Trophoblast cell (in vitro differentiated cells and primary cell): ENCODE measurements around the gene SPATA6L.
A peak's percentile ranks its signal among the peaks of the same experiment; 100 is the strongest.

Experiments used
- DNase-seq, 2 donors: peaks; one replicate each; pipeline ENCODE4 v3.0.0-alpha.2; 2016
- H2AFZ ChIP-seq: 2 replicates; pipeline ENCODE4 v1.6.1; 2013; ENCODE audit warnings: low read length, moderate library complexity, mild to moderate bottlenecking; ENCODE audit not compliant: insufficient read depth, poor library complexity
- H2AK5ac ChIP-seq: 2 replicates; pipeline ENCODE4 v1.6.1; 2013; ENCODE audit warnings: mild to moderate bottlenecking, low read length
- H2BK120ac ChIP-seq: 2 replicates; pipeline ENCODE4 v1.6.1; 2013; ENCODE audit warnings: low read length, mild to moderate bottlenecking, moderate library complexity; ENCODE audit not compliant: insufficient read depth, poor library complexity
- H2BK12ac ChIP-seq: 2 replicates; pipeline ENCODE4 v1.6.1; 2013; ENCODE audit warnings: mild to moderate bottlenecking, low read length, moderate library complexity
- H2BK5ac ChIP-seq: 2 replicates; pipeline ENCODE4 v1.6.1; 2013; ENCODE audit warnings: low read length, low read depth, moderate library complexity, mild to moderate bottlenecking; ENCODE audit not compliant: poor library complexity
- H3K14ac ChIP-seq: 2 replicates; pipeline ENCODE4 v1.6.1; 2013; ENCODE audit warnings: mild to moderate bottlenecking, low read length
- H3K18ac ChIP-seq: 2 replicates; pipeline ENCODE4 v1.6.1; 2013; ENCODE audit warnings: mild to moderate bottlenecking, low read length
- H3K23ac ChIP-seq: 2 replicates; pipeline ENCODE4 v1.6.1; 2013; ENCODE audit warnings: low read length
- H3K27ac ChIP-seq: 2 replicates; pipeline ENCODE4 v1.5.1; 2013; ENCODE audit warnings: low read depth, mild to moderate bottlenecking, inconsistent platforms, low read length, moderate library complexity
- H3K27me3 ChIP-seq: 2 replicates; pipeline ENCODE4 v1.6.1; 2013; ENCODE audit warnings: inconsistent platforms, mild to moderate bottlenecking, low read length, moderate library complexity; ENCODE audit not compliant: insufficient read depth
- H3K36me3 ChIP-seq, 2 experiments: 1 replicate in 1 of 2; 2 replicates in 1 of 2; pipeline ENCODE4 v1.6.1; 2013; ENCODE audit warnings: low read length in 2 of 2, mild to moderate bottlenecking in 2 of 2, moderate library complexity in 1 of 2; ENCODE audit not compliant: insufficient read depth in 2 of 2, control insufficient read depth in 1 of 2
- H3K4ac ChIP-seq: 2 replicates; pipeline ENCODE4 v1.6.1; 2013; ENCODE audit warnings: low read depth, mild to moderate bottlenecking, low read length, moderate library complexity
- H3K4me1 ChIP-seq, 2 experiments: 1 replicate in 1 of 2; 2 replicates in 1 of 2; pipeline ENCODE4 v1.6.1; 2013; ENCODE audit warnings: low read length in 2 of 2, mild to moderate bottlenecking in 2 of 2, moderate library complexity in 1 of 2; ENCODE audit not compliant: insufficient read depth in 2 of 2, control insufficient read depth in 1 of 2
- H3K4me2 ChIP-seq: 2 replicates; pipeline ENCODE4 v1.6.1; 2013; ENCODE audit warnings: inconsistent platforms, mild to moderate bottlenecking, low read length, moderate library complexity
- H3K4me3 ChIP-seq: 2 replicates; pipeline ENCODE4 v1.5.1; 2013; ENCODE audit warnings: mild to moderate bottlenecking, low read depth, low read length, inconsistent platforms
- H3K79me1 ChIP-seq: one replicate; pipeline ENCODE4 v1.6.1; 2013; ENCODE audit warnings: low read length
- H3K79me2 ChIP-seq: 2 replicates; pipeline ENCODE4 v1.6.1; 2013; ENCODE audit warnings: low read length, mild to moderate bottlenecking; ENCODE audit not compliant: control insufficient read depth, insufficient read depth, poor library complexity
- H3K9ac ChIP-seq: 2 replicates; pipeline ENCODE4 v1.6.1; 2013; ENCODE audit warnings: mild to moderate bottlenecking, low read length
- H3K9me3 ChIP-seq: 2 replicates; pipeline ENCODE4 v1.6.1; 2013; ENCODE audit warnings: low read depth, mild to moderate bottlenecking, control low read depth, inconsistent platforms, low read length; ENCODE audit not compliant: insufficient read depth
- H4K12ac ChIP-seq: 2 replicates; pipeline ENCODE4 v1.6.1; 2013; ENCODE audit warnings: low read depth, mild to moderate bottlenecking, low read length, moderate library complexity
- H4K8ac ChIP-seq: 2 replicates; pipeline ENCODE4 v1.6.1; 2013; ENCODE audit warnings: low read depth, mild to moderate bottlenecking, low read length, moderate library complexity
- H4K91ac ChIP-seq: one replicate; pipeline ENCODE4 v1.6.1; 2013; ENCODE audit warnings: low read depth, mild to moderate bottlenecking, low read length, moderate library complexity
- WGBS: extraction: QIAGEN DNeasy Blood & Tissue Kit; methylation state at CpG from one replicate; pipeline ENCODE4 v1.1.7; 2013; ENCODE audit warnings: missing lambda C conversion rate; ENCODE audit not compliant: insufficient read length, insufficient coverage; ENCODE audit errors: extremely low coverage; 5-methylcytosine and 5-hydroxymethylcytosine counted together

Gene SPATA6L

DNA sequence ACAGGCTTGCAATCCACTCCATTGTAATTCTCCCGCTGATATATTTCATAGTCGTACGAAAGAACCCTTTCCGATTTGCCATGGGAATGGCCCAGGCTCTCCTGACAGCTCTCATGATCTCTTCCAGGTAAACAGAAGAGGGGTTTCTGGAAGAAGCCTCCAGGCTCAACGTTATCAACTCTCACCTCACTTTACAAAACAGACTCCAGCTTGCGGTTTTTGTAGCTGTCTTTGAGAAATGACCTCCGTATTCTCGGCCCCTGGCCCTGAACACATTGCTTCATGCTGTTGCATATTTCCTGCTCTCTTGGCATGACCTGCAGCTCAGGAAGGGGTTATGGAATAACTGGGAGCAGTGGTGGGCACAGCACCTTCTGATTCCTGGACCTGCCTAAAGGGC, 90.3 kb downstream of the SPATA6L start:
- H3K27ac ChIP-seq: peak overlapping the region; percentile 57
- H2BK120ac ChIP-seq: no peak overlapping the region
- DNase-seq: no peak

DNA sequence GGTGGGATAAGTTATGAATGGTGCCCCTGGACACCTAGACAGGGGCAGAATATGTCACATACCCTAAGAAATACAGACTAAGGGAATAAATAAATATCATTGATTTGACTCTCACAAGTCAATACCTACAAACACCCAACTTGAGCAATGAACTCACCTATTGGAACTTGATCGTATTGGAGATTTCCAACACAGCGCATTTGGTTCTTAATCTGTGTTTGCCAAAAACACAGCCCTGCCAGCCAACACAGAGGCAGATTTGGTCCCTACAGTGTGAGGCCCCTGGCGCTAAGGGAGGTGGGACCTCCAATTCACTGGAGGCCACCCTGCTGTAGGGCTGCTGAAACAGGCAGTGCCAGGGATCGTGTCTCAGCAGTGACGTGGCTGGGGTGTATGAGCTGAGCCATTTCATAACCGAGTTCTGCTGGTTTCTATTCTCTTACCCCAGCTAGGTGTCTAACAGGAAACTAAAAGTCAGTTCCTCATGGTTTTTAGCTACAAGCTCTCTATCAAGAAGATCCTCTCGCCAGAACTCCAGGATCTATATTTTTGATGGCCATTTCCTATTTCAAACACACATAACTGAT, 91.5 kb downstream of the SPATA6L start:
- peak overlapping the region; percentile 55 for H3K18ac ChIP-seq
- DNase-seq: no peak
- peaks cover 17 to 27% of the 10 kb centered on the region in 2 experiments for H3K4me1 ChIP-seq
- peak overlapping the region; percentile 25 for H2BK5ac ChIP-seq
- H3K4ac ChIP-seq: no peak overlapping the region
- no peak overlapping the region for H3K9ac ChIP-seq
- H2AK5ac ChIP-seq: peak overlapping the region; percentile 55
- no peaks in the 10 kb centered on the region for H3K9me3 ChIP-seq
- H3K14ac ChIP-seq: peak overlapping the region; percentile 78
- no peak overlapping the region for H3K4me2 ChIP-seq
- peak overlapping the region; percentile 83 for H2BK12ac ChIP-seq
- no peaks in the 10 kb centered on the region for H3K79me2 ChIP-seq
- no CpG with 5 or more reads among the region's 7 CpGs for WGBS
- peak overlapping the region; percentile 48 for H2BK120ac ChIP-seq
- H3K4me3 ChIP-seq: no peak overlapping the region
- no peaks in the 10 kb centered on the region for H3K36me3 ChIP-seq
- H3K27me3 ChIP-seq: no peaks in the 10 kb centered on the region
- H4K91ac ChIP-seq: peak overlapping the region; percentile 75
- no peak overlapping the region for H2AFZ ChIP-seq
- no peak overlapping the region for H3K27ac ChIP-seq
- H4K8ac ChIP-seq: no peak overlapping the region
- no peak overlapping the region for H3K23ac ChIP-seq
- H3K79me1 ChIP-seq: peaks cover 10% of the 10 kb centered on the region
- H4K12ac ChIP-seq: no peak overlapping the region

More for the DNA sequence above, 90.3 kb downstream of the SPATA6L start:
- Histone ChIP-seq H2AFZ (no peak overlapping the region), H2BK5ac (no peak overlapping the region), H4K91ac (no peak overlapping the region), H3K79me2 (no peaks in the 10 kb centered on the region), H3K23ac (no peak overlapping the region), H3K14ac (no peak overlapping the region), H3K9me3 (no peaks in the 10 kb centered on the region), H3K18ac (no peak overlapping the region), H3K9ac (no peak overlapping the region), H3K79me1 (peaks cover 10% of the 10 kb centered on the region), H4K8ac (no peak overlapping the region), H3K27me3 (no peaks in the 10 kb centered on the region), H3K4ac (no peak overlapping the region), H3K4me2 (peak overlapping the region; percentile 27), H4K12ac (no peak overlapping the region), H3K4me1 (peaks cover 17 to 27% of the 10 kb centered on the region in 2 experiments), H3K36me3 (no peaks in the 10 kb centered on the region), H3K4me3 (no peak overlapping the region), H2AK5ac (no peak overlapping the region), H2BK12ac (no peak overlapping the region)
- no CpG with 5 or more reads among the region's 8 CpGs for WGBS

DNA sequence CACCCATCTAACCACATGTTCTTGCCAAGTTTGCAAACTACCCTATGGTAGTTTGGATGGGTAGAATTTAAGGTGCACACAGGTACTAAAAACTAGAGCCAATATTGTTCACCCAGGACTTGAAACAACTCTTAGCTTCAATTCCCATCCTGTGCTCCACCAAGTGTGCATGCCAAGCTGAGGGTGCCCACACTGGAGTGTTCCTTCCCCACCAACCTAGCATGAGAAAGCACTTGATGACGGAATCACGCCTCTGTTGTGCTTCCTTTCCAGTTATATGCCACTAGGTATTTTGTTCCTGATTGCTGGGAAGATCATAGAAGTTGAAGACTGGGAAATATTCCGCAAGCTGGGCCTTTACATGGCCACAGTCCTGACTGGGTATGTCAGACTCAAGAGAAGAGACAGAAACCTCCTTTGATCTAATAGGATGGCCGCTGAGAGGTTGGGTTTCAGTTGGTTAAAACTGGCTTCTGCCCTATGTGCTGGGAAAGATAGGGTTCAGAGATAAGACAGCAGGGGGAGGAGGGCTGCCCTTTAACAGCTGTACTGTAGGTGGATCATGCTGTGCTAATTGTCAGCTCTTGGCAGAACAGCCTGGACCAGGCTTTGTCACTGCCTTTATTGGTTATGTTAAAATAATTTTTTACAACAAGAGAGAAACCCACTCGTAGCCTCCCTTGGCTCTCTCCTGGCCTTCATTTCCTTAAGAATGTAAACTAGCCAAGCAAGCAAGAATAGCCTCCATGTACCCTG, 92.5 kb downstream of the SPATA6L start:
- Histone ChIP-seq H3K4me3 (no peak overlapping the region), H3K27ac (peak overlapping the region; percentile 24), H2AFZ (no peak overlapping the region), H3K23ac (no peak overlapping the region), H2BK120ac (no peak overlapping the region), H3K36me3 (no peaks in the 10 kb centered on the region), H4K91ac (peak overlapping the region; percentile 25), H3K14ac (no peak overlapping the region), H2AK5ac (no peak overlapping the region), H3K9ac (no peak overlapping the region), H3K9me3 (no peaks in the 10 kb centered on the region), H2BK12ac (no peak overlapping the region), H3K79me1 (peaks cover 10% of the 10 kb centered on the region), H4K8ac (no peak overlapping the region), H4K12ac (no peak overlapping the region), H3K4me2 (no peak overlapping the region), H3K79me2 (no peaks in the 10 kb centered on the region), H2BK5ac (no peak overlapping the region), H3K18ac (no peak overlapping the region), H3K27me3 (no peaks in the 10 kb centered on the region), H3K4ac (no peak overlapping the region), H3K4me1 (peaks cover 17 to 27% of the 10 kb centered on the region in 2 experiments)
- WGBS: no CpG with 5 or more reads among the region's 5 CpGs
- no peak for DNase-seq

DNA sequence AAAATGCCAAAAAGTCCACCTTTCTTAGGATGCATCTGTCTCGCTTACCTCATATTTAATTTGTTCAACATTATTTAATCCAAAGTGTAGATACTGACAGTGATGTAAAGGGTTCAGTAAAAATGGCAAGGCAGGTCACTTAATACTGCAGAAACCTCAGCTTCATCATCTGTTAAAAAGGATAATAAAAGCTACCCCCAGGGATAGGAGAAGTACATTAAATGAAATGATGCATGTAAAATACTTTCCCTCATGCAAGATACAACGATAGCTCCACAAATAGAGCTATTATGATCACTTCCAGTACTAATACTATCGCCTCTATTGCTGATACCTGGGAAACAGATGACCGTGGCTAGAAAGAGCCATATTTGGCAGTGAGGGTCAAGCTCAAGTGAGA, 93.1 kb downstream of the SPATA6L start:
- no CpG with 5 or more reads among the region's 4 CpGs for WGBS

More for the DNA sequence above, 93.1 kb downstream of the SPATA6L start:
- H2BK120ac ChIP-seq: no peak overlapping the region
- peaks cover 10% of the 10 kb centered on the region for H3K79me1 ChIP-seq
- H2AK5ac ChIP-seq: no peak overlapping the region
- H4K12ac ChIP-seq: no peak overlapping the region
- no peak overlapping the region for H3K4ac ChIP-seq
- no peak for DNase-seq
- no peak overlapping the region for H3K18ac ChIP-seq
- no peak overlapping the region for H3K14ac ChIP-seq
- H3K23ac ChIP-seq: no peak overlapping the region
- no peak overlapping the region for H4K91ac ChIP-seq
- no peak overlapping the region for H3K4me2 ChIP-seq
- peaks cover 17 to 27% of the 10 kb centered on the region in 2 experiments for H3K4me1 ChIP-seq
- no peak overlapping the region for H4K8ac ChIP-seq
- H3K27me3 ChIP-seq: no peaks in the 10 kb centered on the region
- H2BK5ac ChIP-seq: no peak overlapping the region
- H2AFZ ChIP-seq: no peak overlapping the region
- no peak overlapping the region for H3K27ac ChIP-seq
- H3K79me2 ChIP-seq: no peaks in the 10 kb centered on the region
- no peak overlapping the region for H3K4me3 ChIP-seq
- no peak overlapping the region for H3K9ac ChIP-seq
- no peak overlapping the region for H2BK12ac ChIP-seq
- H3K36me3 ChIP-seq: no peaks in the 10 kb centered on the region
- no peaks in the 10 kb centered on the region for H3K9me3 ChIP-seq
